ENCODE measurements around the gene SPINK13.
"Not testable (repeated sequence)": the region's sequence is repeated elsewhere in the genome, so short reads cannot be mapped to it uniquely, and the experiment has no call there.

The SPINK13 gene

DNA sequence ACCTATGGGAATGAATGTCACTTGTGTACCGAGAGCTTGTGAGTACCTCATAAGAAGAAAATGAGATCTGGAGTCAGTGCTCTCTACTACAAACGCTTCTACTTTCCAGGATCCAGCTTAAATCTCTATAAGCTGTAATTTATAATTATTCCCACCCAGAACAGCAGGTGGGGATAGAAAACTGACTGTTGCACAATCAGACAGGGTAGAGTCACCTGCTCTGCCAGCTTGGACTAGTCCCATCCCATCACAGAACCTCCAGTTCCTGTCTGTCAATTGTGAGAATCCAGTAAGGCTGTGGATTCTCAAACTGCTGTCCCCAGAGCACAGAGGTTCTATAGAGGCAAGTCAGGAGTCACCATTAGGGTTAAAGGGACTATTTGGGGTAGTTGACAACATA lies 45.6 kb downstream of the SPINK13 start:
- DNase-seq = no peak

DNA sequence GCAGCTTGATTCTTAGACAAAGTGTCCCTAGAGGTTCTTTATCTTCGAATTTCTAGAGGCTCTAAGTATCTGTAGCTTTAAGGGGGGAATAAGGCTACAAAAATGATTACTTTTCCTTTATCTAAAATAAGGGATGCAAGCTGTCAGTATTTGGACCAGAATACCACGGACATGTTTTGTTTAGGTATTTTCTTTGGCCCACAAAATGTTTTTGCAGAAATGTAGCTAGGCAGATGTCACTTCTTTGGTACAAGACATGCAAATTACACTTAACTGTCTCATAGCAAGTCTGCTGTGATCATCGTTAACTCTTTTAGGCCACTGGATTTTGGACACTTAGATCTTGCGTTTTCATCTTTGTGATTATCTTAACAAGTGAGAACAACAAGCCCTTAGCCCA lies 46.1 kb downstream of the SPINK13 start:
- no peak for DNase-seq

DNA sequence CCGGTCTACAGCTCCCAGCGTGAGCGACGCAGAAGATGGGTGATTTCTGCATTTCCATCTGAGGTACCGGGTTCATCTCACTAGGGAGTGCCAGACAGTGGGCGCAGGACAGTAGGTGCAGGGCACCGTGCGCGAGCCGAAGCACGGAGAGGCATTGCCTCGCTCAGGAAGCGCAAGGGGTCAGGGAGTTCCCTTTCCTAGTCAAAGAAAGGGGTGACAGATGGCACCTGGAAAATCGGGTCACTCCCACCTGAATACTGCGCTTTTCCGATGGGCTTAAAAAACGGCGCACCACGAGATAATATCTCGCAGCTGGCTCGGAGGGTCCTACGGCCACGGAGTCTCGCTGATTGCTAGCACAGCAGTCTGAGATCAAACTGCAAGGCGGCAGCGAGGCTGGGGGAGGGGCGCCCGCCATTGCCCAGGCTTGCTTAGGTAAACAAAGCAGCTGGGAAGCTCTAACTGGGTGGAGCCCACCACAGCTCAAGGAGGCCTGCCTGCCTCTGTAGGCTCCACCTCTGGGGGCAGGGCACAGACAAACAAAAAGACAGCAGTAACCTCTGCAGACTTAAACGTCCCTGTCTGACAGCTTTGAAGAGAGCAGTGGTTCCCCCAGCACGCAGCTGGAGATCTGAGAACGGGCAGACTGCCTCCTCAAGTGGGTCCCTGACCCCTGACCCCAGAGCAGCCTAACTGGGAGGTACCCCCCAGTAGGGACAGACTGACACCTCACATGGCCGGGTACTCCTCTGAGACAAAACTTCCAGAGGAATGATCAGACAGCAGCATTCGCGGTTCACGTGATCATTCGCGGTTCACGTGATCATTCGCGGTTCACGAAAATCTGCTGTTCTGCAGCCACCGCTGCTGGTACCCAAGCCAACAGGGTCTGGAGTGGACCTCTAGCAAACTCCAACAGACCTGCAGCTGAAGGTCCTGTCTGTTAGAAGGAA lies 51.7 kb downstream of the SPINK13 start:
- DNase-seq = not testable (repeated sequence)

DNA sequence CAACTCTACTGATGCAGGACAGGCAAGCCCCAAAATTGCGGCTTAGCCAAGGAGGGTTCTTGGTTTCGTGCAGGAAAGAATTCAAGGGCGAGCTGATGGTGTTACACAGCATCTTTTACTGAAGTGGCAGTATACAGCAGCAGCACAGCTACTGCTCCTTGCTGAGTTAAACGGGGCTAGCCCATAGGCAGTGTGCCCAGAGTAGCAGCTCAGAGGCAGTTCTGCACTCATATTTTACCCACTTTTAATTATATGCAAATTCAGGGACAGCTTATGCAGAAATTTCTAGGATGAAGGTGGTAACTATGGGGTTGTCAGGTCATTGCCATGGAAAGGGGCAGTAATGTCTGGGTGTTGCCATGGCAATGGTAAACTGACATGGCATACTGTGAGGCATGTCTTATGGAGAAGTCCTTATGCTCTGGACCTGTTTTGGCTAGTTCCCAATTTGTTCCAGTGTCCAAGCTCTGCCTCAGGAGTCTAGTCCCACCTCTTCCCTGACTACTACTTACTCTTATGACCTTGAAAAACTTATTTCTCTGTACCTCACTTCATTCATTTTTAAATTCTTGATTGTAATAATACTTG lies 64.8 kb downstream of the SPINK13 start:
- DNase-seq = no peak

DNA sequence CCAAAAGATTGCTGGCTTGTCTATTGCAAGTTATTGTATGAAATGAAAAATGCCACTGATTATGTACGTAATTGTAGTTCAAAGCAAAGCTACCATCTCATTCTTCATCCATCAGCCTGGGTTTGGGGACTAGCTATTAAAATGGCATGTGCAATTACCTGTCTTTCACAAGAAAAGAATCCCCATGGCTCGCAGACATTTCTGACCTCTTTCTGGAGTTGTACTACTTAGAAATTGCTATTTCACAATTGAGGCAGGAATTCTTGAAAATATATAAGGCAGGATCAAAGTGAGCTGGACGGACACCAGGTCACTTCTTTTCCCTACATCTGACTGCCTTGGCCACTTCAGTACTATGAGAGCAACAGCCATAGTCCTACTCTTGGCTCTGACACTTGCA lies 66.7 kb downstream of the SPINK13 start, which contains the start of gene SPINK9:
TSS of gene SPINK9 (plus strand) at position 301 of the 400 bp plus-strand sequence. CDS start at position 356, 55 bp downstream.
- DNase-seq = no peak
